GM12878 (cell line): Measurements from ENCODE around the gene PPP2R2D. TPM values are rescaled to one million over a fixed set of nuclear protein-coding genes. Genes with fewer than 3 reads are reported as not detected.

Experiments used
- ATAC-seq: fragments of 200-7000 bp; cut with Tn5 transposase; 3 replicates; pipeline ENCODE4 v1.9.1; 2020; ENCODE audit warnings: mild to moderate bottlenecking, moderate library complexity
- BruUV-seq: library from RNA; stranded (reverse); fragments of 400-500 nt; replicated peaks from 2 replicates; lab custom pipeline; 2021; lab: Mats Ljungman, UMichigan
- CTCF ChIA-PET: fragments of 300-600 bp; sonication (Branson Sonifier 250); formaldehyde crosslinking; extraction: SDS; loops from one replicate; lab custom pipeline; 2021; ENCODE audit warnings: inconsistent platforms; lab: Yijun Ruan, JAX
- POLR2A ChIA-PET: fragments of 350-600 bp; formaldehyde crosslinking; extraction: SDS; loops from one replicate; lab custom pipeline; 2021; ENCODE audit warnings: inconsistent platforms; lab: Charles Lee
- RAD21 ChIA-PET: fragments of 300-600 bp; sonication (Branson Sonifier 250); formaldehyde crosslinking; loops from one replicate; lab custom pipeline; 2023; ENCODE audit warnings: antibody characterized with exemption; ENCODE audit not compliant: unreplicated experiment; lab: Charles Lee
- SMC1A ChIA-PET: fragments of 300-600 bp; sonication (Branson Sonifier 250); formaldehyde crosslinking; loops from one replicate; lab custom pipeline; 2023; ENCODE audit not compliant: unreplicated experiment, uncharacterized antibody; lab: Charles Lee
- DNase-seq: peaks from one replicate; pipeline ENCODE4 v3.0.0-alpha.2; 2011; ENCODE audit warnings: low read depth, low spot score
- FAIRE-seq: peaks from 3 replicates; lab custom pipeline; 2011; peaks lifted over from hg19 to GRCh38; lab: Jason Lieb, UNC
- H2AFZ ChIP-seq: 2 replicates; pipeline ENCODE4 v1.6.0; 2011; ENCODE audit warnings: low read depth, low read length, control low read depth; ENCODE audit not compliant: control insufficient read depth
- H3K27ac ChIP-seq: 2 replicates; pipeline ENCODE4 v1.5.1; 2011; ENCODE audit warnings: control low read depth; ENCODE audit not compliant: control insufficient read depth, insufficient read depth
- H3K27me3 ChIP-seq, 2 experiments: replicated peaks in 1 of 2; 2 replicates each; pipeline versions ENCODE4 v1.6.0 to v1.6.1; 2011; ENCODE audit warnings: low read length in 1 of 2; ENCODE audit not compliant: control insufficient read depth in 2 of 2, insufficient read depth in 2 of 2
- H3K36me3 ChIP-seq, 2 experiments: 2 replicates each; pipeline ENCODE4 v1.5.1; 2011; ENCODE audit warnings: low read length in 1 of 2; ENCODE audit not compliant: control insufficient read depth in 2 of 2, insufficient read depth in 2 of 2
- H3K4me1 ChIP-seq: 2 replicates; pipeline ENCODE4 v1.6.1; 2011; ENCODE audit warnings: mild to moderate bottlenecking, low read length, moderate library complexity, mixed read lengths; ENCODE audit not compliant: control insufficient read depth, insufficient read depth
- H3K4me2 ChIP-seq: 2 replicates; pipeline ENCODE4 v1.6.0; 2011; ENCODE audit warnings: control low read depth; ENCODE audit not compliant: control insufficient read depth, insufficient read depth
- H3K4me3 ChIP-seq: fragments of 200-600 bp; sonication (generic); 2 replicates; pipeline ENCODE4 v1.5.1; 2016
- H3K79me2 ChIP-seq: 2 replicates; pipeline ENCODE4 v1.6.0; 2011; ENCODE audit warnings: low read length; ENCODE audit not compliant: control insufficient read depth, insufficient read depth
- H3K9ac ChIP-seq: 2 replicates; pipeline ENCODE4 v1.8.0; 2011; ENCODE audit warnings: low read length, control low read depth, mixed read lengths; ENCODE audit not compliant: control insufficient read depth, insufficient read depth
- H3K9me3 ChIP-seq: replicated peaks from 3 replicates; pipeline ENCODE4 v1.5.1; 2011; ENCODE audit warnings: mild to moderate bottlenecking, low read length; ENCODE audit not compliant: control insufficient read depth, insufficient read depth
- H4K20me1 ChIP-seq: 2 replicates; pipeline ENCODE4 v1.6.0; 2011; ENCODE audit not compliant: control insufficient read depth, insufficient read depth
- BCL3 ChIP-seq: IDR thresholded peaks from 2 replicates; pipeline ENCODE4 v1.6.1; 2011; ENCODE audit warnings: borderline replicate concordance, low read depth, mild to moderate bottlenecking, moderate library complexity, low read length; ENCODE audit not compliant: insufficient read depth, poor library complexity, severe bottlenecking
- IRF3 ChIP-seq: fragments of 450-650 bp; IDR thresholded peaks from 2 replicates; pipeline ENCODE4 v1.6.1; 2014; ENCODE audit warnings: mild to moderate bottlenecking
- PKNOX1 ChIP-seq: fragments of 450-650 bp; IDR thresholded peaks from 2 replicates; pipeline ENCODE4 v1.6.1; 2016; ENCODE audit warnings: mild to moderate bottlenecking
- TCF12 ChIP-seq: IDR thresholded peaks from 2 replicates; pipeline ENCODE4 v1.6.1; 2011; ENCODE audit warnings: low read depth, mild to moderate bottlenecking, low read length
- ZBTB33 ChIP-seq: fragments of 450-650 bp; IDR thresholded peaks from 2 replicates; pipeline ENCODE4 v1.6.1; 2017; ENCODE audit warnings: mild to moderate bottlenecking
- ZNF207 ChIP-seq: fragments of 450-650 bp; IDR thresholded peaks from 2 replicates; pipeline ENCODE4 v1.6.1; 2014; ENCODE audit warnings: antibody characterized with exemption, mild to moderate bottlenecking, borderline replicate concordance
- WGBS: methylation state at CpG from one replicate; pipeline ENCODE4 v1.1.6; 2016; ENCODE audit warnings: low lambda C conversion rate; ENCODE audit not compliant: insufficient replicate concordance, insufficient coverage; ENCODE audit errors: missing lambda C conversion rate; 5-methylcytosine and 5-hydroxymethylcytosine counted together
- in situ Hi-C: fragments of 300-500 bp; cut with MboI; formaldehyde crosslinking; loops from 9 replicates; pipeline ENCODE4 v1.14.3; 2018; ENCODE audit warnings: mixed read lengths
- intact Hi-C: fragments of 100-400 bp; cut with micrococcal nuclease; formaldehyde crosslinking; loops from one replicate; pipeline ENCODE4 v1.14.2; 2022; ENCODE audit not compliant: unreplicated experiment
- polyA plus RNA-seq, 11 experiments: library from polyadenylated mRNA; depleted of rRNA in 4 of 11; unstranded in 6 of 11; stranded (reverse) in 5 of 11; fragments of >200 nt; fragmentation: Nextera tagmentation in 4 of 11; fragmentation: Illumina TruSeq in 1 of 11; extraction: Ambion mirVana in 4 of 11; extraction: Trizol in 1 of 11; gene quantifications; 1 replicate in 1 of 11; 2 replicates in 10 of 11; pipeline versions ENCODE4 v1.2.1 to v1.2.3, GENCODE V29; 2011 to 2016; ENCODE audit warnings: inconsistent platforms in 2 of 11, missing spikeins in 2 of 11, low read depth in 1 of 11
- total RNA-seq, 4 experiments: library from RNA; depleted of rRNA in 3 of 4; stranded (reverse); fragments of >200 nt in 3 of 4; fragmentation: Illumina TruSeq in 1 of 4; extraction: Trizol in 1 of 4; gene quantifications; 2 replicates each; pipeline versions ENCODE4 v1.2.1 to v1.2.3, GENCODE V29; 2013 to 2021

PPP2R2D gene
- total and polyA plus RNA-seq, 10 of the 15 experiments (the other 5 are each of a cell fraction or from before 2014, with no cell fraction given), result 2.8 to 41.9 (median 21.8) TPM

GRCh38 chr10:131920151-131920550 is 19.3 kb downstream of the PPP2R2D start:
- CTCF ChIA-PET, result no interaction called here
- Histone ChIP-seq H3K9me3 (peaks cover 7% of the 10 kb centered on the region), H3K79me2 (peaks cover 44% of the 10 kb centered on the region), H2AFZ (no peak overlapping the region), H3K27ac (no peak overlapping the region), H3K36me3 (peaks cover 0 to 3% of the 10 kb centered on the region in 2 experiments; a peak in 1 of 4 replicates), H3K4me1 (peaks cover 3% of the 10 kb centered on the region; the same call in 1 of the 2 replicates), H3K9ac (no peak overlapping the region), H3K27me3 (no peaks in the 10 kb centered on the region), H3K4me2 (no peak overlapping the region), H3K4me3 (no peak overlapping the region), H4K20me1 (no peaks in the 10 kb centered on the region)
- SMC1A ChIA-PET, result no interaction called here
- POLR2A ChIA-PET, result no interaction called here
- TF ChIP-seq PKNOX1 (no peak), ZBTB33 (peak; percentile 72), BCL3 (peak; percentile 80), ZNF207 (no peak), TCF12 (no peak), IRF3 (no peak)
- 94% methylated on average over 11 of the region's 11 CpGs for WGBS
- intact Hi-C loops, result no loop called here
- FAIRE-seq (no peak), DNase-seq (no peak), ATAC-seq (no peak)
- in situ Hi-C loops, result no loop called here
- BruUV-seq, result no TSS peak
- RAD21 ChIA-PET, result no interaction called here
